GM21825 (cell line): Measurements from ENCODE around the gene DSCAML1.

ENCODE experiments used
- ATAC-seq: cut with Tn5 transposase; IDR thresholded peaks from one replicate; pipeline ENCODE4 v1.9.1; 2021; ENCODE audit warnings: mild to moderate bottlenecking, moderate library complexity; ENCODE audit not compliant: unreplicated experiment

Gene DSCAML1

DNA sequence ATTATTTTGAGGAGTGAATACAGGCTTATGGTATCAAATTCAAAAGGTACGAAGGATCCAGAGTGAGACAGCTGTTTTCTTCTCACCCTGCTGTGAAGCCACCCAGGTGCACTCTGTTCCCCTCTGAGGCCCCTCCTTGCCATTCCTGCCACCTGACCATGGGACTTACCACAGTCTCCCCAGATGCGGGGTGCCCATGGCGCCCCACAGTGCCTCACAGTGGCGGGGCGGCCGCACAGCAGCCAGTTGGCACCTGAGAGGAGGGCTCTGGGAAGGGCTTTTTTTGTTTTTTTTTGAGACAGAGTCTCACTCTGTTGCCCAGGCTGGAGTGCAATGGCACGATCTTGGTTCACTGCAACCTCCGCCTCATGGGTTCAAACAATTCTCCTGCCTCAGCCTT is 317.6 kb downstream of the DSCAML1 start:
- ATAC-seq: no peak

DNA sequence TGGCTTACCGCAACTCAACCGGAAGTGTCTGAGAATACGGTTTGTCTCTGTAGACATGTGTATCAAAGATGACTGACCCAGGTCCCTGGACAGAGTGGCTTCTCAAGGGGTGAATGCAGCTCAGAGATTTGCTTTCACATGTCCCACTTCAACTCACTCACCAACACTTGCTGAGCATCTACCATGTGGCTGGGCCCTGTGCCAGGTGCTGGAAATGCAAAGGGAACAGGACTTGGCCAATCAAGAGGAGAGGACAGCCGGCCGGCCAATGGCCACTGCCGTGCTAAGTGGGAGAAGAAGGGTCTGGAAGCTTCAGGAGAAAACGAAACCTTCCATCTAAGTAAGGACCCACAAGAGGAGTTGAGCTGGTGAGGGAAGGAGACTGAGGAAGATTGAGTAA is 318.1 kb downstream of the DSCAML1 start:
- no peak for ATAC-seq

DNA sequence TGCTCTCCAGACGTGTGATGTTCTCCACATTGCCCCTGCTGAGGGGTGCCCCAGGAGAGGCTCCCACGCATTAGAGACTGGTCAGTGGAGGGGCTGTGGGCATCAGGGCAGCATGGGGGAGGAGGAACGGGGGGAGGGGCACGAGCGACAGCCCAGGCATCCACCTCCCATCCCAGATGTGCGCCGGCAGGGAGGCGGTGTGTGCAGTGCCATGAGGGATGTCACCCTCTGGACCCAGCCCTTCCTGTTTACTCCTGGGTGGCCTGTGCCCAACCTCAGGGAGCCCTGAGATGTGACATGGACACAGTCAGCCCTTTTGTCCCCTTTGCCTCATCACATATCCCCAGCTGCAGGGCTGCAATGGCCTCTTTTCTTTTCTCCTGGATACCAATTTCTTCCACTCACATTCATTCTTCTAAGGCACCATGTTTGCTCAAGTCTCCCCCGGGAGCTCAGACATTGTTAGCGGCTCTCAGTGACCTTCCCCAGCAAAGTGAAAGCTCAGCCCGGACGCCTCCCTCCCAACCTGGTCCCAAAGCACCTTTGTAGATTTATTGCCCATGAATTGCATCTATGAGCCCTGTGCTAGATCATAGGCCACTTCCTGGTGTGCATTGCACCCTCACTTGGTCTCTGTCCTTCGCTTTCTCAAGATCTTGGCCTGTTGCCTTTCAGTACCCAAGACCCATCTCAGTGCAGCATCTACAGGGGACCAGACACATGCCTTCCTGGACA is 318.7 kb downstream of the DSCAML1 start:
- ATAC-seq: no peak

DNA sequence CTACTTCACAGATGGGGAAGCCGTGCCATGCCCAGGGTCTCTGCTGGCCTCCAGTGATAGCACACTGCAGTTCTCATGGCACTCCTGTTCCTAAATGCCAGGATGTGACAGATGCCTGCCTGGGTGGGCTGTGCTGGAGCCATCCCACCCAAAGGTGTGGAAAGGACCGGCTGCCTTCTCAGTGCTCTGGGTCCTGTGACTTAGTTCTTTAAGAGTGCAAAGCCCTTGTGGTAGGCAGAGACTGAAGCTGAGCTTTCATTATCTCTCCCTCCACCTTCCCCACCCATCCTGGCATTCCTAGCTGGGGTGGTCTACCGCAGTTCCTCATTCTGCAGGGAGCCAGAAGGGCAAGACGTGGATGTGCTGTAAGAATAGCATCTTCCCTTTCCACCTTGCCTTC is 319.3 kb downstream of the DSCAML1 start:
- ATAC-seq: no peak

DNA sequence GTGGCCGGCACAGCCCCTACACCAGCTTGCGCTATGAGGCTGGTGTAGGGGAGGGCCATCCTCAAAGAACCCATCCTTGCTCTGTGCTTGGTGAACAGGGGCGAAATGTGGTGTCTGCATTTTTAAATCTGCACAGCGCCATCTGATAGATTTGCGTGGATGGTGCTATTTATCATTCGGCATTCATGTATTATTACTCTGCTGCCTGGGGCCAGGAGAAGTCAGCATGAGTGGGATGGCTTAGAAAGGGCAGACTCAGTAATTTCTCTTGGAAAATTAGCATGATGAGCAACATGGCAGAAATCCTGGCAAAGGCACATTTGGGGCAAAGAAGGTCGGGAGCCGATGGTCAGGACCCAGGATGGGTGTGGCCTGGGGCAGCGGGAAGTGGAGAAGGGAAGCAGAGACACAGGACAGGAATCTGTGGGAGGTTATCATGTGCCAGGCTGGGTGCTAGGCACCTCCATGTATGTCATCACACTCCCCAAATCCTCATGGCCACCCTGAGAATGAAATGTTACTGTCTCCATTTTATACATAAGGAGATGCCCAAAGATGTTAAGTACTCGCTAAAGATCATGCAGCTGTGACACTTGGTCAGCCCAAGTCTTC is 320.4 kb downstream of the DSCAML1 start:
- no peak for ATAC-seq

DNA sequence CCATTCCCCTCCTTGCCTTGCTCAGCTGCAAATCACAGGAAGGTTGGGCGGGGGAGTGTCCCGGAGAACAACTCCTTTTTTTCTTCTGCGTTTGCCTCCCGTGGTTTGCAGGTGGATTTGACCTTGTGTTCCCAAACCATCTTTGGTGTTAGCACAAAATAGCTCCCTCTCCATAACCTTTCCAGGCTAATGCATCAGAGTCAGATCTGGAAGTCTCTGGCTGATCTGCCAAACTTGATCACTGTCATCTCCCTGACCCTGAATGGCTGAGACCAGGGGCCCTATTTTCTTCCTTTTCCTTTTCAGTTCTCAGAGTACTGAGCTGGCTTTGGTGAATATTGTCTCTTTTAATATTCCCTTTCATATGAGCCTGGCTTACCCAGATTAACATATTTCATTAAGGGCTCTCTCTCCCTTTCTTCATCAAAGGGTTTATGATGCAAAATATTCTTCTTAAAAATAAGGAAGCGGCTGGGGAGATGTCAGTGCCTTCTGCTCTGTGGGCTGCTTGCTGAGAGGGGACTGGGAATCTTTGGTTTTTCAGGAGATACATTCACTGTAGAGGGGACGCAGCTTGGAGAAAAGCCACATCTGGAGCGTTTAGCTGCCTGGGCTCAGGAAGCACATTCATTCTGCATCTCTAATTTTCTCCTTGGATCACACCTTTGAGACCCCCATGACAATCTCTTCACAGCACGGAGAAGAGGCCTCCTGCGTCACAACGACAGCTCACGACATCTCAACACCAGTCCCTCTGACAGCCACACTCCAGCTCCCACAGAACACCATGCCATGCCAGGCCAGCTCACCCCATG is 321.1 kb downstream of the DSCAML1 start:
- no peak for ATAC-seq

DNA sequence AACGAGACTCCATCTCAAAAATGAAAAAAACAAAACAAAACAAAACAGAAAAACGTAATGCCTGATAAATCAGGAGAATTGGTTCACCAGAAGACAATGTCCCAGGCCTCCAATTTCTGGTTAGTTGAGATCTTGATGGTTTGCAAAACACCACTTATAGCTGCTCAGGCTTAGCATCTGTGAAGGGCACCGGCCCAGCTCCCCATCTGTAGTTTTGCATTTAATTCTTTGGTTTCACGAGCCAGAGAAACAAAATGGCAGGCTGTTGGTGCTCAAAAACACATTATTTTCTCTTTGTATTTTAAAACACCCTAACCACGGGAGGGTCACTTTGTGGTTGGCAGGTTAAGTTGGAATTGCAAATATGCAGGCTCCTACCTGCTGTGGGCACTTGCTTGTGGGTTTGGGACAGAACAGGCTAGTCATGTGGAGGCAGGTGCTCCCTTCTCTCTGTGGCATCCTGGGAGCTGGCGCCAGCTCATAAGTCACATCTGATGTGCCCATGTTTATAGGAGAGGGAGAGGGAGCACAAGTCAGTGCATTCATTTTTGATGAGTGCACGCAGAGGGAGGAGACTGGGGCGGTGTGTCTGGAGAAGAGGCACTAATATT is 323.4 kb downstream of the DSCAML1 start:
- no peak for ATAC-seq

DNA sequence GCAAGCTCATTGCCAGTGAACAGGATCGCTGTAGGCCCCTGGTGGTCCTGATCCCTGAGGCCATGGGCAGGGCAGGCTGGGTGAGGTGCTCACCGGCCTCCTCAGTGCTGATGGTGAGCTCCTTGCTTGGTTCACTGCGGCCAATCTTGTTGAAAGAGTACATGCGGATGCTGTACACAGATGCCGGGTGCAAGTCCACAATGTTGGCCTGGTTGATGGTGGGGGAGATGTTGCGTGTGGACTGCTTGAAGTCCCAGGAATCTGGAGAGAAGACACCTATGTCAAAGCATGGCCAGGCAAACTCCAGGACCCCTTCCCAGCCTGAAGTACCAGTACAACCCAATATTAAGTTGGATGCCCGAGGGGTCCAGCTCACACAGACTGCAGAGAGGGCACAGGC is 325.2 kb downstream of the DSCAML1 start:
- no peak for ATAC-seq

DNA sequence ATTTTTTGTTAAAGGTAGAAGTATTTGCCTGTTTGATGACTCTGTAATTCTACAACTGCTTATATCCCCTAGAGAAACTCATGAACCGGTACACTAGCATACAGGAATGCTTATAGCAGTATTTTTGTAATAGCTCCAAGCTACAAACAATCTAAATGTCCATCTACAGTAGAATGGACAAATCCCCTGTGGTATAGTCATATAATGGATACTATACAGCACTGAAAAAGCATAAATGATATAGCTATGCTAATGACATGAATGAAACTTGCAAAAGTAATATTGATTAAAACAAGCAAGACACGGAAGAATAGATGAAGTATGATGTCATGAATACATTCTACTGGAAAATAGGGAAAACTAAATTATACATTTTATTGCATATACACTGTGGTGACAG is 326.4 kb downstream of the DSCAML1 start:
- ATAC-seq: no peak

DNA sequence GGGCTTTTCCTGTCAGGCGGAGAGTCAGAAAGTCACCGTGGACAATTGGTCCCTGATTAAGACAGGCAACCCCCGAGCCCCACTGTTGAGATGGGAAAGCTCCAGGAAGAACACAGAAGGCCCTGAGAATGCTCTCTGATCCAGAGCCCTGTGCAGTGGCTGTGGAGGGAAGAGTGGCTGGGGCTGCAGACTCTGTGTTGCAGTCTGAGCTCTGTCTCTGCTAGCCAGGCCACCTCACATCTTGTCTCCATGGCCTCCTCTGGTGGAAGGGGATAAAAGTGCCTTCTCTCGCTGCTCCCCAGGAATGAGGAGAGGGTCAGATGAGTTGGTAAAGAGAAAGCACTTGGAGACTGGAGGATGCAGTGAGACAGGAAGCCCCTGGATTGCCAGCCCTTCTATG is 328.1 kb downstream of the DSCAML1 start:
- no peak for ATAC-seq

DNA sequence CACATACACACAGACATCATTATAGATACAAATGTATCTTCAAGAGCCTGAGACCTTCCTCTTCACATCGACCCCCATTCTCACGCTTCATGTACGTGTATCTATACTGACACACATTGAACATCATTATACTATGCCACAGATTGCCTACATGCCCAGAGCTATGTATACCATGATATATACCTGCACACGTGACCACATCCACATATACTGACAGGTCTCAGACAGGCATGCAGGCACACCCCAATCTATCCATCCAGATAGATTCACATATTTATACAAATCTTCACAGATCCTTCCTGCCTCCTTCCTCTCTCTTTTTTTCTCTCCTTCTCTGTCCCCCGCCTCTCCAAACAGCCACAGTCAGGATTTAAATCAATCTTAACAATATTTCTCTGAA is 329.2 kb downstream of the DSCAML1 start:
- ATAC-seq: no peak

DNA sequence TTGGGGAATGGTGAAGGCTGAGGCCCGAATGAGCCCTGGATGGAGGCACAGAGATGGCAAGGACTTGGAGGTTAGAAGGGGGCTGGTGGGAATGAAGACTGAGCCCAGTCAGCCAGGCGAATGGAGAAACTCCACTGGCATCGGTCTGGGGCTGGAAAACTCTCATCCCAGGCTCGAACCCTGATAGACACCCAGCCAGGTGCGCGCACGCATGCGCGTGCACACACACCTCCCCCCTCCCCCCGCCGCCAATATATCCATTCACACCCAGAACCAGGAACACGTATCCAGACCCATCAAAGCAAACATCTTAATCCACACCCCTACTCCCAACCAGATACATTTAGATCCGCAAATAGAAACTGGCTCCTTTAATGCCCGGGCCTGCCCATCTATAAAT is 330.1 kb downstream of the DSCAML1 start:
- no peak for ATAC-seq

DNA sequence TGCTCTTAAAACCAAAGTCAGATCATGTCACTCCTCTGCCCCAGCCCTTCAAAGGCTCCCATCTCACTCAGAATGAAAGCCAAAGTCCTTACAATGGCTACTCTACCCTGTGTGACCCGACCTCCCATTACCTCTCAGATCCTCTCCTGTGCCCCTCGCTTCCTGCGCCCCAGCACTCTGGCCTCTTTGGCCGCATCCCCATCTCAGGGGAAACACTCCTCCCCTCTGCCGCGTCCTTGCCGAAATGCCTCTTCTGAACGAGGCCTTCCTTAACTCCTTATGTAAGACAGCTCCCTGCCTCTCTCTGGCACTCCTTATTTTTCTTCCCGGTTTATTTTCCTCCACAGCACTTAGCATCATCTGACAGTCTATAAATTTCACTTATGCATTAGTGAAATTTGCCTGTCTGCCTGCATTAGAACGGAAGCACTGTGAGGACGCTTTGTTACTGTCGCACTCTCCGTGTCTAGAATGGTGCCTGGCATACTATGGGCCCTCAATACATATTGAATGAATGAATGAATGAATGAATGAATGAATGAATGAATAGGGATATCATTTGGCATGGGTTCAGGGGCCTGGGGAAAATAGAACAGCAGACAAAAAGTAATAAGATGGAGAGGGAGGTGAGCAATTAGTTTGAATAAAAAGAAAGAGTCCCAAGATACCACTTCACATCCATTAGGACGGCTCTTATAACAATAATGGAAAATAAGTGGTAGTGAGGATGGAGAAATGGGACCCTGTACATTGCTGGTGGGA is 331.6 kb downstream of the DSCAML1 start:
- no peak for ATAC-seq

DNA sequence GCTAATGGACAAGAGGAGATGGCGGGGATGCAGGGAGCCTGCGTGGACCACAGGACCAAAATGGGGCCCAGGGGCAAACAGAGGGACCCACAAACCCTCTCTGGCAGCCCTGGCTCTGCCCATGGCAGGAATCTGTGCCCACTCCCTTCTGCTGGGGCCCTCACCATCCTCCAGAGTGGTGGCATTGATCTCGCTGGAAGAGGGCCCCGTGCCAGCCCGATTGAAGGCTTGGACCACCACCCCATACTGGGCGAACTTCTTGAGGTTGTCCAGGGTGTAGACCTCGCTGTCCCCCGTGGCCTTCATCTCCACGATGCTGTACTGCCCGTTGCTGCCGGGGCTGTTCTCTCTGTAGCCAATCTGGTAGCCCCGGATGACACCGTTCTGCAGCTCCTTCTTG is 332.2 kb downstream of the DSCAML1 start:
- no peak for ATAC-seq

DNA sequence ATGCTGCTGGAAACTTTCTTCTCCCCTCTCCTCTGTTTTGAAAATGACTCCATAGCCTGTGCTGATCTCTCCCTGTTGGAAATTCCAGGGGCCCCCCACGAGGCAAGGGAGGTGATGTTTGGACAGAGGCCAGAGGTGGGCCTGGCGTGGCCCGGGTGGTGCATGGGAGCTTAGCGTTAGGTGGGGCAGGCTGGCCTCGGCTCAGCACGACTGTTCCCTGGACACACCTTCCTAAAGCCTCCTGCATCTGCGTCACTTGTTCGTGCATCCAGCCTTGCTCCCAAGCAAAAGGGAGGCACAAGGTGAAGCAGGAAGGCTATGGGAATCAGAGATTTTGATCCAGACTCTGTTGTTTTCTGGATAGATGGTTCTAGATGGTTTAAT is 334.2 kb downstream of the DSCAML1 start:
- ATAC-seq: no peak

DNA sequence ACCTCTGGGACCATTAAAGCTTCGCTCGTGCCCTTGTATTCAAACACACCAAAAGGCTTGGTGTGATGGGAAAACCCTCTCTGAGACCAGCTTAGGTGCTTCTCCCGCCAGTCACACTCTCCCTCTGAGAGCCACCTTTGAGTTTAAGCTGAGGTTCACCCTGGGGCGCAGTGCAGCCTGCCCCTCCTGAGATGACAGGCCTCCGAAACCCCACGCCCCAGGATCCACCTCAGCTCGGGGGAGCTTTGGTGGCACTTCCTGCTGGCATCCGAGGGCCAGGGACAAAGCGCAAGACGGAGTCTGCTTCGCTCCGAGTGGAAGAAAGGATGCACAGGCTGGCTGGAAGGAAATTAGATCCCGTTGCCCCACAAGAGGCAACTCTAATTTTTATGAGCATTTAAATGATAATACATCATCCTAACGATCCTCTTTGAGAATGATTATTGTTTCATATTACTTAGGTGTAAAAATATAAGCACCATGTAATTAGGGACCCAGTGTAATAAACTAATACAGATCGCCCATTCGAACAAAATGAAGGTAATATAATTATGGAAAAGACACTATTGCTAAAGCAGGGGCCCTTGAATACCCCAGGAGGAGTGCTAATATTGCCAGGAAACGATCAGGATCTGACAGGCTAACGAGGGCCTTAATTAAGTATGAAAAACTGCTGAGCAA is 334.7 kb downstream of the DSCAML1 start:
- ATAC-seq: no peak

DNA sequence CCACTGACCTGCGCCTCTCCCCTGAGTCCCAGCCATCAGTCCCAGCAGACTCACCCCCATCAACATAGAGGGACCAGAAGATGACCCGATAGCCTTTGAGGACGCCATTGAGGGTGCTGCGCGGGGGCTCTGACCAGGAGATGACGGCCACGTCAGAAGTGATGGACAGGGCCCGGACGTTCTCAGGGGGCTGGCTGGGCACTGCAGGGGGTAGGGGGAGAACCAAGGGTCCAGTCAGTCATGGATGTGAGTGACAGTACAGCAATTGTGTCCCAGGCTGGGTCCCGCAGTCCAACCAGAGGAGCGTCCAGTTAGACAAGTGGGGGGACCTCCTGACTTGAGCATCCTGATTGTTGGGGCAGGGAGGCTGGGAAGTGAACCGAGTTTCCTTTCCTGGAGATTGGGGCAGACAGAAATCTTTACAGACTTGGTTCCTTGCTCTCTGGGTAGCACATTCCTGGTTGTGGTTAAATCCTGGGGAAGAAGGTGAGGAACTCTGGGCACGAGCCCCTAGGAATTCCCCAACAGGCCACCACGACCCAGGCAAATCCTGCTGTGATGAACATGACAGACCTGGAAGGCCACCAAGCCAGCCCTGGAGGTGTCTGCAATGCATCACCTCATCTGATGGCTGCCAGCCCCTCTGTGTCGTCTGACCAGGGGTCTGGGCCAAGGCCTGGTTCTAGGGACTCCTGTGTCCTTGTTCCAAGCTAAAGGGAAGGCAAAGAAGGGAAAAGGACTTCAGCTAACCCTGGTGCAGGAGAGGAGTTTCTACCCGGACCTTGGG is 335.4 kb downstream of the DSCAML1 start:
- no peak for ATAC-seq

DNA sequence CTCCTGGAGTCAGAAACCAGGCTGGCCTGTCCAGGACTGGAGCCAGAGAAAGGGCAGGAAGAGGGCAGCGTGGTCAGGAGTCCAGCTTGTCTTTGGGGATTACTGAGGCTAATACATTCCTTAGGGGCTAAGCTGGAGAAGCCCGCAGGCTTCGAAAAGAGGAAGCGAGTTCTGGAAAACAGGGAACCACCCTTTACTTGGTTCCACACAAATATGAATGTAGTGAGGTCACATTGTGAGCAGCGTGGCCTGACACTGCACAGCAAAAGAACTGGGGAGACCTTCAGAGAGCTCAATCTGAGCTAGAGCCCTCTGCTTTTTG is 337.1 kb downstream of the DSCAML1 start:
- no peak for ATAC-seq

DNA sequence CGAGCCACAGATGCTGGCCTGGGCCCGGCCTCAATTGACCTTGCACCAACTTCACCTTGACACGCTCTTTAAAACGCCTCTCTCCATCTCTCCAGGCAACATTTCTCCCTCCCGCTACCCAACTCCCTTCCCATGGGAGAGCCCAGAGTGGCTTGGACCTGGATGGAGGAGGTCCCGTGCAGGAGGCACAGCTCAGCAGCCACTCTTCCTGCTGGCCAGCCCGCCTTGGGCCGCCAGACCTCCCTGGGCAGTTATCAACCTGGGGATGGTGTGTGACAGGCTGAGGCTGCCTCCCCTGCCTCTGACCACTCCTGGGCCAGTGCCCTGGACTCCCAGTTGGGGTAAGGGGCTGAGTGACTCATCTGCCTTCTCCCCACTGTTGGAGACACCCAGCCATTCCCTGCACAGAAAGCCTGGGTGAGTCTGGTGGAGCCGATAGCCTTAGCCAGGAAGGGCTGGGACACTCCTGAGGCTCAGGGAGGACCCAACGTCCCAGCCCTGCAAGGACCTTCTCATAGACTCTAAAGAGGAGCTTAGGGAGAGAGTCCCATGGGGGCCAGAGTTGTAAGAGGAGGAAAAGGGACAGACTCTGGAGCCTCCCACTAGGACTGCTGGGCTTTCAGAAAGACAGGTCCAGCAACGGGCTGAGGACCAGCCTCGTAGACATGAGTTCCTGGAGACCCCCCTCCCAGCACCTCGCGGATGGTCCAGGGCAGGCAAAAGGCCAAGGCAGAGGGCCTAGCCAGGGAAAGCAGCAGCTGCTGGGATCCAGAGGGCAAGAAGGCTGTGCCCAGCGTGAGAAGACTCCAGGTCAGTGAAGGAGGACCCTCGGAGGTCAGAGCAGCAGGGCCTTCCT is 337.7 kb downstream of the DSCAML1 start:
- no peak for ATAC-seq
